Adipocyte (in vitro differentiated cells): ENCODE results near the gene TRIM5.
A peak's percentile ranks its signal among the peaks of the same experiment; 100 is the strongest.
"Not testable (repeated sequence)": the region's sequence is repeated elsewhere in the genome, so short reads cannot be mapped to it uniquely, and the experiment has no call there.

Experiments used
- DNase-seq: peaks from one replicate; pipeline ENCODE4 v3.0.0-alpha.2; 2015; ENCODE audit warnings: low read depth
- H3K27me3 ChIP-seq: replicated peaks from 2 replicates; pipeline ENCODE4 v1.7.0; 2013; ENCODE audit warnings: mild to moderate bottlenecking, low read length, moderate library complexity; ENCODE audit not compliant: control insufficient read depth, insufficient read depth
- H3K36me3 ChIP-seq: 2 replicates; pipeline ENCODE4 v1.7.0; 2013; ENCODE audit warnings: low read length, mild to moderate bottlenecking, moderate library complexity; ENCODE audit not compliant: control insufficient read depth, insufficient read depth, severe bottlenecking
- H3K4me1 ChIP-seq: 2 replicates; pipeline ENCODE4 v1.7.0; 2013; ENCODE audit warnings: mild to moderate bottlenecking, low read length, moderate library complexity; ENCODE audit not compliant: control insufficient read depth, insufficient read depth
- H3K4me3 ChIP-seq: 2 replicates; pipeline ENCODE4 v1.7.0; 2013; ENCODE audit warnings: mild to moderate bottlenecking, low read length, moderate library complexity
- H3K9ac ChIP-seq: 2 replicates; pipeline ENCODE4 v1.7.0; 2013; ENCODE audit warnings: mild to moderate bottlenecking, low read length, moderate library complexity
- H3K9me3 ChIP-seq: 2 replicates; pipeline ENCODE4 v1.7.0; 2013; ENCODE audit warnings: mild to moderate bottlenecking, low read length, moderate library complexity; ENCODE audit not compliant: control insufficient read depth

Gene TRIM5

DNA sequence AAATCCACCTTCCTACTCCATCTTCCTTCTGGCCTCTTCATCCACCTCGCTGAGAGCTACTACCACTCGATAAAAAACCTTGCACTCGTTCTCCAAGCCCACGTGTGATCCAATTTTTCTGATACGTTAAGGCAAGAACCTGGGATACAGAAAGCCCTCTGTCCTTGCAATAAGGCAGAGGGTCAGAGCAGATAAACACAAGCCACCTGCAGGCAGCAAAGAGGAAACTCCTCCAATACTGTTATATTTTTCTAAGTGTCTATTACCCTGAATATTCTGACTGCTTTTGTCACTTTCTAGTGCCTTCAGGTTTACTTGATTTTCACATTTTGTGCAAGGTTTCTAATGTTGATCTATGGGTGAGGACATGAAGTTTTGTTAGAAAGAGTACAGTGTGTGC is 26.6 kb downstream of the TRIM5 start:
- Histone ChIP-seq H3K4me1 (no peaks in the 10 kb centered on the region), H3K27me3 (no peaks in the 10 kb centered on the region), H3K36me3 (peaks cover under 1% of the 10 kb centered on the region), H3K4me3 (no peak overlapping the region), H3K9ac (no peak overlapping the region), H3K9me3 (no peaks in the 10 kb centered on the region)
- no peak for DNase-seq

DNA sequence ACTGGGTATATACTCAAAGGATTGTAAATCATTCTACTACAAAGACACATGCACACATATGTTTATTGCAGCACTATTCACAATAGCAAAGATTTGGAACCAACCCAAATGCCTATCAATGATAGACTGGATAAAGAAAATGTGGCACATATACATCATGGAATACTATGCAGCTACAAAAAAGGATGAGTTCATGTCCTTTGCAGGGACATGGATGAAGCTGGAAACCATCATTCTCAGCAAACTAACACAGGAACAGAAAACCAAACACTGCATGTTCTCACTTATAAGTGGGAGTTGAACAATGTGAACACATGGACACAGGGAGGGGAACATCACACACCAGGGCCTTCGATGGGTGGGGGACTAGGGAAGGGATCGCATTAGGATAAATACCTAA is 27.9 kb downstream of the TRIM5 start:
- not testable (repeated sequence) for H3K9me3 ChIP-seq, H3K36me3 ChIP-seq, DNase-seq, H3K27me3 ChIP-seq, H3K9ac ChIP-seq, H3K4me3 ChIP-seq, H3K4me1 ChIP-seq

DNA sequence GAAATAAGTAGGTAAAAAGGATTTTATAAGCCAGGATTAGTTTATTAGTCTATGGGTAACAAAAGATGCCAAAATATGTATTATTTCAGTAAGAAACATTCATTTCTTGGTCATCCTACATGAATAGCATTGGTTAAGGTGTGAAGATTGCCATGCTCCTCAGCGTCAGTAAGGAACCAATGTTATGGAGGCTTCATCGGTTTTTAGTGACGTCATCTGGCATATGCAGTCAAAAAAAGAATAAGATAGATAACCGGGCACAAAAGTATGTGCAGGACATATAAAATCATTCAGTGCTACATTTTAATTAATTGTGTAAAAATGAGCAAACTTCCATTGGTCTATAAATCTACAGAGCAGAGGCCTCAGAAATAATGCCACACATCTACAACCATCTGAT is 29.4 kb downstream of the TRIM5 start:
- Histone ChIP-seq H3K9ac (no peak overlapping the region), H3K4me1 (no peaks in the 10 kb centered on the region), H3K9me3 (peaks cover 8% of the 10 kb centered on the region), H3K36me3 (no peaks in the 10 kb centered on the region), H3K27me3 (no peaks in the 10 kb centered on the region), H3K4me3 (no peak overlapping the region)
- DNase-seq = no peak

DNA sequence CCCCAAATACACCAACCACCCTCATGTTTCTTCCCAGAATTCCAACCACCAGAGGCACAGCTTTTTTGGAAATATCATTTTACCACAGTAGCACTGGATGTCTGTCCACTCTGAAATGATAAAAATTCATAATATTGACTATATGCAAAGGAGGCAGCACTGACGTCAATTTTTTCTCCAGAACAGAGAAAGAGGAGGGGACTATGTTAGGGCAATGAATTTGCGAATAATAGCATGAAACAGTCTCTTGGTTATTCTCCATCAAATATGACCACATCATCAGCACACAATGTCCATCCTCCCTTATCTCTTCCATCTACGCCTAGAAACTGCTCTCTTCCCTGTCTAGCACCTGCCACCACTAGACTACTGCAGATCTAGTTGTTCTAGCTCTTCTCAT is 38.7 kb downstream of the TRIM5 start:
- no peak overlapping the region for H3K9ac ChIP-seq
- H3K4me3 ChIP-seq = no peak overlapping the region
- H3K4me1 ChIP-seq = no peaks in the 10 kb centered on the region
- H3K36me3 ChIP-seq = peaks cover 10% of the 10 kb centered on the region
- DNase-seq = no peak
- H3K27me3 ChIP-seq = no peaks in the 10 kb centered on the region
- no peaks in the 10 kb centered on the region for H3K9me3 ChIP-seq

DNA sequence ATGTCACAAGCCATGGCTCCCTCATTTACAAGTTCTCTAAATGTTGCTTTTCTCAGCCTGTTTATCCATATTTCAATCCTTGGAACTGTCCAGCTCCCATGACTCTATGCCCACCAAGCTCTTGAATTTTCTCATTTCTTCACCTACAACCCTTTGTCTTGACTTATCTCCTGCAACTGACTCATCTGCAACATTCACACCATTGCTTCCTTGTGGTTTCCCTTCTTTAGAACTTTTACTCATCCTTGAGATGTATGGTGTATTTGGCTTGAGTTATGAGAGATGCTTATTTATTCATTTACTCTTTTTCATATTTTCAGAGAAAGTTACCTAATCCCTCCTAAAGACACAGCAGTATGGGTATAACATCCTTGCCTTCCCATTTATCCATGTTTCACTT is 41.3 kb downstream of the TRIM5 start:
- DNase-seq = no peak
- Histone ChIP-seq H3K36me3 (peaks cover 10% of the 10 kb centered on the region), H3K9ac (no peak overlapping the region), H3K4me1 (no peaks in the 10 kb centered on the region), H3K27me3 (no peaks in the 10 kb centered on the region), H3K4me3 (no peak overlapping the region), H3K9me3 (no peaks in the 10 kb centered on the region)

DNA sequence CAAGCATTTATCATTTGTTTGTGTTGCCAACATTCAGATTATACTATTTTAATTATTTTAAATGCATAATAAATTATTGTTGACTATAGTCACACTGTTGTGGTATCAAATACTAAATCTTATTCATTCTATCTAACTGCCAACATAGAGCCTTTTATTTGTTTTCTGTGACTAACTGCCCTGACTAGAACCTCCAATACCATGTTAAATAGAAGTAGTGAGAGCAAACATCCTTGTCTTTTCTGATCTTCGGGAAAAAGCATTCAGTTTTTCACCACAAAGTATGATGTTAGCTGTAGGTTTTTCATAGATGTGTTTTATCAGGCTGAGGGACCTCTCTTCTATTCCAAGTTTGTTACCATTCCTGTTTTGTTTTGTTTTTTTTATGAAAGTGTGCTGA is 44.9 kb downstream of the TRIM5 start:
- Histone ChIP-seq H3K9ac (no peak overlapping the region), H3K36me3 (peaks cover 15% of the 10 kb centered on the region), H3K4me3 (no peak overlapping the region), H3K9me3 (no peaks in the 10 kb centered on the region), H3K4me1 (no peaks in the 10 kb centered on the region), H3K27me3 (no peaks in the 10 kb centered on the region)
- no peak for DNase-seq

DNA sequence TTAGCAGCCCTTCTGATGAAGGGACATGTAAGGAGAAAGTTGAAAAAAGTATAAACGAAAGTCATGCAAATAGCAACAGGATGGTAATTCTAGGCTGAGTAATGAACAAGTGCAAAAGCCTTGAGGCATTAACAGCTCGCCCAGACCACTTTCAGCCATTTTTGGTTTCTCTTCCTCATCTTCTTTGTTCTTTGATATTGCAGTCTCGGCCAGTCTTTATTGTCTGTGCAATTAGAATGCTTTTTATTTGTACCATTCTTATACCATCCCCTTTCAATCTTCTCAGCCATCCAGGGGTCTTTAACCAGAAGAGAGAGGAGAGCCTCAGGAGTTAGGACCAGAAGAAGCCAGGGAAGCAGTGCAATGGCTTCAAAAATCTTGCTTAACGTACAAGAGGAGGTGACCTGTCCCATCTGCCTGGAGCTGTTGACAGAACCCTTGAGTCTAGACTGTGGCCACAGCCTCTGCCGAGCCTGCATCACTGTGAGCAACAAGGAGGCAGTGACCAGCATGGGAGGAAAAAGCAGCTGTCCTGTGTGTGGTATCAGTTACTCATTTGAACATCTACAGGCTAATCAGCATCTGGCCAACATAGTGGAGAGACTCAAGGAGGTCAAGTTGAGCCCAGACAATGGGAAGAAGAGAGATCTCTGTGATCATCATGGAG is 52.8 kb downstream of the TRIM5 start:
- Histone ChIP-seq H3K9ac (no peak overlapping the region), H3K4me1 (no peaks in the 10 kb centered on the region), H3K9me3 (no peaks in the 10 kb centered on the region), H3K36me3 (peaks cover 17% of the 10 kb centered on the region), H3K27me3 (no peaks in the 10 kb centered on the region), H3K4me3 (no peak overlapping the region)
- DNase-seq = no peak

DNA sequence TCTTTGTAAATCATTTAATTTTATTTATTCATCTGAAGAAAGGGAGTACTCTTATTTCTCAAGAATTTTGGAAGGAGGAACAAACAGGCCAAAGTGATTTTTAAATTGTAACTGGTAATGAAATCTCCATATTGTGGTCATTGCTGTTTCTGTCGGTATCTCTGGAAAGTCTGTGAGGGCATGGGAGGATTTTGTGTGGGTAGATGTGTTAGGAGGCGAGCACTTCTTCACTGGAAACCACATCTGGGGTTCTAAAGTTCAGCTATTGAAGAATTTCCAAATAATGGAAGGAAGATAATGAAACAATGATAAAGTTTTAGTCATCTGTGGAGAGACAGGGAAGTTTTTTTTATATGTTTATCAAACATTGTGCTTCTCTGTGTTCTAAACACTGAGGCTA is 53.5 kb downstream of the TRIM5 start:
- no peak overlapping the region for H3K9ac ChIP-seq

DNA sequence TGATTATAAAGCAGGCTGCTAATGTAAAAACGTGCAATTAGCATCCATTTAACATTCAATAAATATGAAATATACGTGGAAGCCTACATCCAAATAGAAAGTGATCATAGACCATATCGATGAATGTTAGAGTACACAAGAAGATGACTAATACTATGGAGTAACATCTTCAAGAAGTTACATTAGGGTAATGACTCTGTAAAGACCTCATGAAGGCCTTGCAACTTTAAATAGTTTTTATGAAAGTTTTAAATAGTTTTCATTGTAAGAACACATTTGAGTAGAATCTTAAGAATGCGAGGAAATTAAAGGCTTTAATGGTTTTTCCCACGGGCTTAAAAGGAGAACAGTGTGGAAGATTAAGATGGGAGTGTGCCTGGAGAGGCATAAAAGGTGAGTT is 58.7 kb downstream of the TRIM5 start:
- Histone ChIP-seq H3K9me3 (no peaks in the 10 kb centered on the region), H3K9ac (peak overlapping the region; percentile 33), H3K4me1 (peaks cover 28% of the 10 kb centered on the region), H3K4me3 (peak overlapping the region; percentile 92), H3K36me3 (no peaks in the 10 kb centered on the region), H3K27me3 (no peaks in the 10 kb centered on the region)
- DNase-seq = peak; percentile 25

More for the DNA sequence above, 53.5 kb downstream of the TRIM5 start:
- DNase-seq = no peak
- Histone ChIP-seq H3K4me3 (no peak overlapping the region), H3K4me1 (peaks cover 1% of the 10 kb centered on the region), H3K36me3 (peaks cover 16% of the 10 kb centered on the region), H3K27me3 (no peaks in the 10 kb centered on the region), H3K9me3 (no peaks in the 10 kb centered on the region)

DNA sequence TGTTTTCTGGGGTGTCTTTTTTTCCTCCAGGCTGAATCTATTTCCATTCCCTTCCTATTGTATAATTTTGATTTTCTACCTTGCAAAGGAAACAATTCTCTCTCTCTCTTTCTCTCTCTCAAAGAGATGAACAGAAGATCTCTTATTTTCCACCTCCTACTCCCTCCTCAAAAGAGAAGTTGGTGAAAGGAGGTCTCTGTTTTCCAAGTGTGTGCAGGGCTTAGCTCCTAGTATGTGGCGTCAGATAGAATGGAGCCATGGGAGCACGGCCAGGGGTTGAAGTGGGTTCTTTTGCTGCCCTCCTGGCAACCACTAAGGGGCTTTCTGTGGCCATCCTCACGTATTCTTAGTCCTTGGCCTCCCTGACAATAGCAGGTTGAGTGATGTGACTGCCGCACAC is 59.6 kb downstream of the TRIM5 start:
- Histone ChIP-seq H3K4me3 (peak overlapping the region; percentile 92), H3K9ac (peak overlapping the region; percentile 87), H3K27me3 (no peaks in the 10 kb centered on the region), H3K36me3 (no peaks in the 10 kb centered on the region), H3K9me3 (no peaks in the 10 kb centered on the region), H3K4me1 (peaks cover 37% of the 10 kb centered on the region)
- no peak for DNase-seq

DNA sequence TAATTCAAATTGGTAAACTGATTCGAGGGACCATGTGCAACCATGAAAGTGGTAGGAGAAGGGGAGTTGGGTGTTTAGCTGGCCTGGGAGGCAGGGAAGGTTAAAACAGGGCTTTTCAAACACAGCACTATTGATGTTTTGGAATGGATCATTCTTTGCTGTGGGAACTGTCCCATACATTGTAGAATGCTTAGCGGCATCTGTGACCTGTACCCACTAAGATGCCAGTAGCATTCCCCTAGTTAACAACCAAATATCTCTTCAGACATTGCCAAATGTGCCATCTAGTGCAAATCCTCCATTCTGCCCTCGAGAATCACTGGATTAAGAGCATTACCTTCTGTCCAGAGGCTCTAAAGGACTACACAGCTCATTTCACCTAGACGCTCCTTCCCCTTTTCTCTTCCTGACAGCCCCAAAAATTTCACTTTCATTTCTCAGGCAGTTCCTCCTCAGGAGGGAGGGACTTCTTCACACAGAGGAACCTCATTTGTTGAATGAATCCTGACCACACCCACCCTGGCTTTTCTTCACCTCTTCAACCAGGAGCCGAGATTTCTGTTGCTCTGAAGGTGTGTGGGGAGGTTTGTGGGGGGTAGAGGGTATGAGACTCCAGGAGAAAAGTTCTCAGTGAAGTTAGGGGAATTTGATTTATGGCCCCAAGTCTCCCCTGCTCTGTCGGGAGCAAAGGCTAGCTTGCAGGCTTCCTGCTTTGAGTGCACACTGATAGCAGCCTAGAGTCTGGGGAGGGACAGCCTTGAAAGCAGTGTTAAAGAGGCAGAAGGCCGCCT is 60.2 kb downstream of the TRIM5 start, which contains the start of gene TRIM34:
TRIM34 (plus strand) TSS at position 513 of the 791 bp plus-strand sequence. CDS start 7,331 bp downstream, outside the sequence.
- Histone ChIP-seq H3K4me3 (peak within 1 kb of the TSS; percentile 92), H3K27me3 (no peaks in the 10 kb centered on the region), H3K9me3 (no peaks in the 10 kb centered on the region), H3K4me1 (peaks cover 38% of the 10 kb centered on the region), H3K9ac (peak within 1 kb of the TSS; percentile 87), H3K36me3 (no peaks in the 10 kb centered on the region)
- DNase-seq = peak; percentile 87
